HG02970 (cell line): ENCODE results near the gene PAK6.

ENCODE experiments used
- ATAC-seq: cut with Tn5 transposase; IDR thresholded peaks from one replicate; pipeline ENCODE4 v1.9.1; 2021; ENCODE audit warnings: mild to moderate bottlenecking, moderate library complexity, moderate number of reproducible peaks; ENCODE audit not compliant: unreplicated experiment, low FRiP score

The PAK6 gene

GRCh38 chr15:40238532-40239403 lies at the start of gene PAK6:
Gene PAK6 (plus strand): TSS chr15:40239063. CDS start chr15:40264786, 25,723 bp downstream.
- ATAC-seq: no peak

DNA sequence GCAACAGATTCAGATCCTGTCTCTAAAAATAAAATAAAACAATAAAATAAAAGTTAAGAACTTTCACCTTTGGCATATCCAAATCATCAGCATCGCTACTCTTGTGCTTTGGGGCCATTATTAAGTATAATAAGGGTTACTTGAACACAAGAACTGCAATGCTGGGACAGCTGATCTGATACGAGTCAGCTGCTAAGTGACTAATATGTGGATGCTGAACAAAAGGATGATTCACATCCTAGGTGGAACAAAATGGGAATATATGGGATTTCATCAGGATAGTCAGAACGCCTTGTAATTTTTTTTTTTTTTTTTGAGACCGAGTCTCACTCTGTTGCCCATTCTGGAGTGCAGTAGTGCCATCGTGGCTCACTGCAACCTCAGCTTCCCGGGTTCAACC lies 48.3 kb upstream of the PAK6 start:
- no peak for ATAC-seq

- ATAC-seq: no peak
Observed at GRCh38 chr15:40192942-40193341, 45.9 kb upstream of the PAK6 start.

GRCh38 chr15:40197434-40197833 lies 41.4 kb upstream of the PAK6 start:
- no peak for ATAC-seq

- ATAC-seq: no peak
Observed at GRCh38 chr15:40198355-40199085, 40.3 kb upstream of the PAK6 start.

- no peak for ATAC-seq
Observed at GRCh38 chr15:40204100-40204499, 34.8 kb upstream of the PAK6 start.

GRCh38 chr15:40217166-40217824 lies 21.6 kb upstream of the PAK6 start:
- no peak for ATAC-seq

DNA sequence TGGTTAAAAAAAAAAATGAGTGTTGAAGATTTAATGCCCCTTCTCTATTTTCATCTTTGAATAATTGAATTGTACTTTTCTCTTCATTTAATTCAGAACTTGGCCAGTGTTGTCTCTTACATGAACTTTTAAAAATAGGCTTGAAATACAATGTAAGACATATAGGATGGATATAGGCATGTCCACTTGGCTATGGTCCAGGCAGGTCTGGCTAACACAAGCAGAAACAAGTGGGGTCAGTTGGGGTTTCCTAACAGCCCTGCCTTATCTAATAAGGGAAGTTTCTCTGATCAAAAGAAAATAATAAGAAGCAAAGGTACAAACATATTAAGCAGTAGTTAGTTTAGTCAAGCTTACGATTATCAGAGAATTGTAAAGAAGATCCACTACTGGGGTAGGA lies 19.1 kb upstream of the PAK6 start:
- no peak for ATAC-seq

- no peak for ATAC-seq
Observed at GRCh38 chr15:40222131-40222530, 16.7 kb upstream of the PAK6 start.

DNA sequence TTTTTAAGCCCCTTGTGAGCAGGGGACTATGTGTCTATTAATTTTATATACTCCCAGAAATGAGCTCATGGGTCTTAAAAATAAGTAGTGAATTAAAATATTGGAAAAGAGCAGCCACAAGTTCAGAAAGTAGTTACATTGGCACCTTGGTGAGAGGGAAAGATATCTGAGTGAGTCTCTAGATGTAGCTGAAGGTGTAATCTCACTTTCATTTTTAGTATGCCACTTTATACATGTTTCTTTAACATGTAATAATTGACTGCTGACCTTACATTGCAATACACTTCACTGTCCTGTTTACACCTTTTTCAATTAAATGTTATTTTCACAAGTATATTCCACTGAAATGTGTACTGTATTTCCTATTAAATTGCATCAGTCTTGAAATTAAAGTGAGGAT lies 12.1 kb upstream of the PAK6 start:
- ATAC-seq: no peak

DNA sequence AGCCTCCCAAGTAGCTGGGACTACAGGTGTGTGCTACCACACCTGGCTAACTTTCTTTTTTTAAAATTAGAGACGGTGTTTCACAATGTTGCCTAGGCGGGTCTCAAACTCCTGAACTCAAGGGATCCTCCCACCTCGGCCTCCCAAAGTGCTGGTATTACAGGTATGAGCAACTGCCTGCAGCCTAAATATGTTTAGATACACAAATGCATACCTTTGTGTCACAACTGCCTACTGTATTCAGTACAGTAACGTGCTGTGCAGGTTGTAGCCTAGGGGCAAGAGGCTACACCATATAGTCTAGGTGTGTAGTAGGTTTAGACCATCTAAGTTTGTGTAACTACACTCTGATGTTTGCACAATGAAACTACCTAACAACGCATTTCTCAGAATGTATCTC lies 9.5 kb upstream of the PAK6 start:
- no peak for ATAC-seq

DNA sequence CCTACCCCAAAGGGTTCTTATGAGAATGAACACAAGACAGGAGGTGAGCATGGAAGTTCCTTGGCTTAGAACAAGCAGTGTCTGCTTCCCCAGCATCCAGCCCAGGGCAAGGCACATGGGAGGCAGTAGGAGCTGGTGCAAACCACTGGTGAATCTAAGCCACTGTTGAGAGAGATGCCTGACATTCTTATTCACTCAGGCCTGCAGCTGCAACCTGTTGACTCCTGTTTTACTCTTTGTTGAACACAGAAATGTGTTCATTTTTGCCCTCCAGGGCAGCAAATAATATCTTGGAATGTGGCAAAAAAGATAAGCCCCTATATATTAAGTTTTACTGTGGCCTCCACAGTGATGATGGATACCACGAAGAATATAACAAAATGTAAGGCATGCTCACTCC lies 8.9 kb upstream of the PAK6 start:
- ATAC-seq: no peak

DNA sequence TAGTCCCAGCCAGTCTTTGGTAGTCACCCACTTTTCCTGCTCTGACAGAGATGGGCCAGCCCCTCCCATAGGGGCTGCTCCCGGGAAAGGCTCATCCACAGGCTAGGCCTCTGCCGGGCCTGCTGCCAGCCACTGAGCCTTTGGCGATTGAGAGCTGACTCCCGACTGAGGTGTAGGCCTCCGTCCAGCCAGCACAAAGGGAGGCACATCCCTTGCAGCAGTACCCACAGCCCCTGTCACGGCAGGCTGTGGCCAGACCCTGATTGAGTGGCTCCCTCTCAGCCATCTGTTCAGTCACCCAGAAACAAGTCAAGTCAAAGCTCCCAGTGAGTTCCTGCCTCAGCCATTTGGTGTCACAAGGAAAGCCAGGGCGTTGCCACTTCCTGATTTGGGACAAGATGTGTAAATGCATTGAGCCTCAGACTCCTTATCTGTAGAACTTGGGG lies 6.2 kb upstream of the PAK6 start:
- no peak for ATAC-seq

DNA sequence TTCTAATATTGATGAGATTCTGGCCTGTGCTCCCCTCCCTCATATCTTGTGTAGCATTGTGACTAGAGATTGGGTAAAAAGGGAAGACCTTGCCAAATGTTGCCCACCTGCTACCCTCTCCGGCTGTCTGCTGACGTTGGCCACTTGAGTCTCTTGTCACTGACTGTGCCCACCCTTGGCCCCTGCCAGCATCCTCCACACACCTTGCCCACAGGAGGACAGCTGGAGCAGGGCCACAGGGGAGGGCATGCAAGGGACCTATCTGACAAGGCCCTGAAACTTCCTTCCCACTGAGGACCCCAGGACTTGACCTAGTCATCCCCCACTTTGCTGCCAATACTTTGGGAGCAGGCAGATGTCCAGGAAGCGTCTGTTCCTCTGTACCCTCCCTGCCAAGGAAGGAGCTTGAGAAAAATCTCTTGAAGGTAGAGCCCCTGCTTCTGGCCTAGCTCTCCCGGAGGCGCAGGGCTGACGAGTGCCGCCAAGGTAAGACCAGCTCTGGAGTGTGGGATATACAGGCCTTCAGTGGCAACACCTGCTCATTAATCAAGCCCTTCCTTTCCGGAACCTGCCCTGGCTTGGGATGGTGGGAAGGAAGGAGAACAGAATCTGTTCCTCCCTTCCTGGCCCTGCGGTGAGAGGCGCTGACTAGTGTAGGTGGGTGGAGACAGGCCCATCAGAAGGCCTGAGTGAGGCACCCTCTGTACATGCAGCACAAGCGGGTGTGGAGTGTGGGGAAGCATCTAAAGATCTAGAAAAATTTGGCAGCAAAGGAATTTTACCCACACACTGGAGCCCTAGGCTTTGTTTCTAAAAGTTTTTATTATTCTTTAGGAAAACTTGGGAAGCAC lies 4.9 kb upstream of the PAK6 start:
- no peak for ATAC-seq

GRCh38 chr15:40234783-40235182 lies 4.1 kb upstream of the PAK6 start:
- no peak for ATAC-seq

DNA sequence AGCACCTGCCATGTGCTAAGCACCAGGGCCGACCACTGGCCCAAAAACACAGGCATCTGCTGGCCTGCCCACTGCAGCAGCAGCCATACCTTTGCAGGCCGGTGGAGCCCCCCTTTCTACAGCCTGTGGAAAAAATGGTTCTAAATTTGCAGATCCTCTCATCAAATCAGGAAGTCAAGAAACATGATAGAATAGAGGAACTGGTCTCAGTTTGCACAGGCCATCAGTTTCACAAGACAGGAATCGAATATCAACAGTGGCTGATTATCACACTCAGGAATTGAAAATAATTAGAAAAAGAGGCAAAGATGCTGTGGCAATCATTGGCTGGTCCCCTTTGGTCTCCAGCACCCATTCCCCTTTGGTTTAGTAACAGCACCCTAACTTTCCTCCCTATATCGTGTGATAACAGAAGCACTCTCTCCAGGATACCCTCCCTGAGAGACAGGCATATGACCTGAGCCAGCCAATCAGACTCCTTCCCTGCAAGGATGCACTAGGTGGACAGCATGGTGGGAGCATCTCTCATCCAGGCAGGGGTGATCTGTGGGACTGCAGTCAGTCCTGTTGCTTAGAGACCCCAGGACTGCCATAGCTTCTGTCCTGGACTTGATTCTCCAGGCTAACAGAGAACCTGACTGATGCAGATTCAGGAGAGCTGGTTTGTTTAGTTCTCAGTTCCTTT lies 3.5 kb upstream of the PAK6 start:
- no peak for ATAC-seq

- no peak for ATAC-seq
Observed at GRCh38 chr15:40239404-40239692, 485 bp downstream of the PAK6 start.

GRCh38 chr15:40239693-40240618 lies 1.1 kb downstream of the PAK6 start:
- no peak for ATAC-seq
